GM18499 (cell line): ENCODE measurements around the gene LIMS3.
"Not testable (repeated sequence)": the region's sequence is repeated elsewhere in the genome, so short reads cannot be mapped to it uniquely, and the experiment has no call there.

Source experiments
- ATAC-seq: cut with Tn5 transposase; IDR thresholded peaks from one replicate; pipeline ENCODE4 v1.9.1; 2021; ENCODE audit warnings: moderate number of reproducible peaks; ENCODE audit not compliant: insufficient read depth, unreplicated experiment

Gene LIMS3

DNA sequence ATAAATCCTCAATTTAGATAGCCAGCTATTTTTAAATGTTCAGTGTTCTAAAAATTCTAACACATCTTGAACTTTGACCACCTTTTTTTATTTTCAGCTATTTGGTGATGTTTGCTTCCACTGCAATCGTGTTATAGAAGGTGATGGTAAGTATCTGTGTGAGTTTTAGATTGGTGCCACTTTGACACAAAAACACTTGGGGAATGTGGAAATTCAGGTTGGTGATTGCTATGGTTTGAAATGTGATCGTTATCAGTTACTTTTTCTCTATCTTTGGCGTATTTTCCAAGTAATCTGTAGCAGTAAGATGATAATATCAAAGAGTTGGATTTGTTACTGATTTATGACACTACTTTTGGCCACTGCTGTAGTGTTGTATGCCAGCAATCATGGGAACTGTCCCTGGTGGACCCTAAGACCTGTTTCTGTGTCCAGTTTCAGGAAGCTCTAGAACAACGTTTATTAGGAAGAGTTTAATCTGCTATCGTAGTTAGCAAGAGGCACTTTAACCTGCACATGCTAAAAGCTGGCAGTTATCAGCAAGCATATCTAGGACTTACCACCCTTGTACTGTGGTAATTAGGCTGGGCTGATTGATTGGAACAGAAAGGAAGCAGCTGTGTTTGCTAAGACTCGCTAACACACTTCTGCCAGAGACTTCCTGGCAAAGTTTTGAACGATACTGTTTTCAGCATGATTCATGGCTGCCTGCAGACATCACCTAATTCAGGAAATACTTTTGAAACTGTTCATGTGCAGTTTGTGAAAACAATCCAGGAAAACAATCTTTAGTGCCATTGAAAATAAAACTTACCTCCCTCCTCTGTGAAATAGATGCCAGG lies 23.3 kb downstream of the LIMS3 start:
- not testable (repeated sequence) for ATAC-seq

DNA sequence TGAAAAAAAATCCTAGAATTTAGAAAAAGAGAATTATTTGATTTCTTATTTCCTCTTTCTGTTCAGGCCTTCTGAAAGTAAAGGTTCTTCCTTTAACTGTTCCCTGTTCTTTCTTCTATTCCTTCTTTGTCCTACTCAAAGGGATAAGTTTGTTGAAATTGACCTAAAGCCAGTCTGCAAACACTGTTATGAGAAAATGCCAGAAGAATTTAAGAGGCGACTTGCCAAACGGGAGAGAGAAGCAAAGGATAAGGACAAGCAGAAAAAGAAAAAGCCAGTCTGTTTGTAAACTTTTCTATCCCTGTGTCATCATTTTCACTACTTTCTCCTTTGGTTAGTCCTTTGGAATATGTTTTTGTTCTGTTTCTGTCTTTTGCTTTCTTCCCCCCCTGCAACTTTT lies 26.0 kb downstream of the LIMS3 start:
- ATAC-seq = not testable (repeated sequence)

DNA sequence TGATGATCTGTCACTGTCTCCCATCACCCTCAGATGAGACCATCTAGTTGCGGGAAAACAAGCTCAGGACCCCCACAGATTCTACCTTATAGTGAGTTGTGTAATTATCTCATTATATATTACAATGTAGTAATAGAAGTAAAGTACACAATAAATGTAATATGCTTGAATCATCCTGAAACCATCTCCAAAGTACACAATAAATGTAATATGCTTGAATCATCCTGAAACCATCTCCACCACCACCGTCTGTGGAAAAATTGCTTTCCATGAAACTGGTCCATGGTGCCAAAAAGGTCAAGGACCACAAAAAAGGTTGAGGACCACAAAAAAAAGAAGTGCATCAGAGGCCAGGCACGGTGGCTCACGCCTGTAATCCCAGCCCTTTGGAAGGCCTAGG lies 29.3 kb downstream of the LIMS3 start:
- ATAC-seq = not testable (repeated sequence)

DNA sequence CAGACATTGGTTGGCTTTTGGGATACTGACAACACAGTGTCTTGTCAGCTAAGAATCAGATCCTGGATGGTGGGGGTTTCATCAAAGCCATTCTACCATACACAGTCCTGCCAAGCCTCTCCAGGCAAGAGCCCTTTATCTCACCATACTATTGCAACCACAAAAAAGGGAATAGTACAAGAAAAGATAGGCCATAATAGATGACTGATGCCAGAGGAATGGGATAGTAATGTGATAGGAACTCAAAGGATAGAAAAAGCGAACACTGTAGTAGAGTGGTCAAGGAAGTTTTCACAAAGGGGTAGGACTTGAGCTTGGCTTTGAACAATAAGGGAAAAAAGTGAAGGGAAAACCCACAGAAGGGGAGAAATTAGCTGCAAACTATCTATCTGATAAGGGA lies 30.7 kb downstream of the LIMS3 start:
- ATAC-seq = not testable (repeated sequence)

DNA sequence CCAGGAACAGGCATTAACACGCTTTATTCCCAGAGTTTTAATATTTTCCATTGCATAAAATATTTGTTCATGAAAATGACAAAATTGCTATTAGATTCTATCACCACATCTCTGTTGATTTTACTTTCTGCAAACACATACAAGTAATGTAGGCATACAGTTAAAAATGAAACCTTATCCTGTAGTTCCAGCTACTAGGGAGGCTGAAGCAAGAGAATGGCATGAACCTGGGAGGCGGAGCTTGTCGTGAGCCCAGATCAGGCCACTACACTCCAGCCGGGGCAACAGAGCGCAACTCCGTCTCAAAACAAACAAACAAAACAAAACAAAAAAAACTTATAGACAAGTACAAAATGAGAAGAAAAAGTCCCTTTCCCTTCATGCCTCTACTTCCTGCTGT lies 38.0 kb downstream of the LIMS3 start:
- not testable (repeated sequence) for ATAC-seq

DNA sequence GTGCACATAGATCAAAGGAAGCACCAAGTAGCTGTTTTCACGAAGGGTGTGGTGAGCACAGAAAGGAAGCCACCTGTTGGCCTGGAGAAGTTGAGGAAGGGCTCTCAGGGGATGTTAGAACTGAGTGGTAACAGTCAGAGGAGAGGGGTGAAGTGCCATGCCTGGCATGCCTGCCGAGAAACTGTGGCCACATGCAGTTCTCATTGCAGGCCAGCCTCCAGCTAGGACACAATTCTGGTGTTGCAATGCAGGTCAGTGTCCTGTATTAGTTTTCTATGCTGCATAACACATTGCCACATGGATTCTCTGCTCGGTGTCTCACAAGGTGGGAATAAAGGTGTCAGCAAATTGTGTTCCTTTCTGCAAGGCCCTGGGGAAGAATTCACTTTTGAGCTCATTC lies 46.9 kb downstream of the LIMS3 start:
- not testable (repeated sequence) for ATAC-seq

DNA sequence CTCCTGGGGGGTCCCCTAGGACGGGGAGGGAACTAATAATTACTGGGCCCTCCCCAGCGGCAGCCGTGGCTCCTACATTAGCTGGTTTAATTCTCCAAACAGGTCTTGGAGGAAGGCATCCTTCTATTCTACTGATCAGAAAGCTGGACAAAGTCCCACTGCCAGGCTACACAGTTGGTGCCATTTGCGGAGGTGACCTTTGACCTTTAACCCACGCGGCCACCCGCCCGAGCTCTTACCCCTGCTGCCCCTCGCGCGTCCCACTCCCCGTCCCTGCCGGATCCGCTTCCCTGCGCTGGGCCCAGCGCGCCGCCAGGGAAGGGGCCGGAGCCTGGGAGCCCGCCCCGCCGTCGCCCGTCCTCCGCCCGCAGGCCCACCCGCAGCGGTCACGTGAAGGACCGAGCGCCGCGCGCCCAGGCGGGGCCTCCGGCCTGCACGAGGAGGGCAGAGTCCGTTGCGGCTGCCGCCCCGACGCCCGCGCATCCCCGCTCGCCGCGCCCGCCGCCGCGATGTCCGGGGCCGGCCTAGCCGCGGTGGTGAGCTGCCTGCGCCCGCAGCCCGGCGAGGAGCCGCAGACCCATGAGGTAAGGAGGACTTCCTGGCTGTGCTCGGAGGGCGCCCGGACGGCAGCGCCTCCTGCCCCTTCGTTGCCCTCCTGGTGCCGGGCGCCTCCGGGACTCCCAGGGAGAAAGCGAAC lies 48.9 kb downstream of the LIMS3 start:
- not testable (repeated sequence) for ATAC-seq

DNA sequence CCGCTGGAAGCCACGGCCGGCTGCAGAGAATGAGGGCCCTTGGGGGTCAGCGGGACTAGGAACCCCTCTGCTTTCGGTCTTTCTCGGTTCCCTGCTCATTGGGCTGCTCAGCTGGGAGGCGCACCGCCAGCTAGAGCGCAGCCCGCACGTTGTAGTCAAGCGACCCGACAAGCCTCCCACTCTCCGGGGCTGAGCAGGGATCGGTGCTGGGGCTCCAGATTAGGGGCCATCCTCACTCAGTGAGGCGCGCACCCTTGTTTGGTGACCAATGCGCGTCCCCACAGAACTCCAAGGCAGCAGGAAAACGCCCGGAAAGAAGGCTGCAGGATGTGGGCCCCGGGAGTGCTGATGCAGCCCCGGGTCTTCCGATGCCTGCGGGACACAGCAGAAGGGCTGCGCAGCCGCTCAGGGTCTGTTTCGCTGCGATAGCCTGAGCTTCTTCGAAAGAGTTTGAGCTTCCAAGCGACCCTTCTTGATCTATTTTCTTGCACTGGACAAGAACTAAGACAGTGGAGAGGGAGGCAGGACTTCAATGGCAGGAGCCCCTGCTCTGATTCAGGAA lies 49.6 kb downstream of the LIMS3 start:
- not testable (repeated sequence) for ATAC-seq

DNA sequence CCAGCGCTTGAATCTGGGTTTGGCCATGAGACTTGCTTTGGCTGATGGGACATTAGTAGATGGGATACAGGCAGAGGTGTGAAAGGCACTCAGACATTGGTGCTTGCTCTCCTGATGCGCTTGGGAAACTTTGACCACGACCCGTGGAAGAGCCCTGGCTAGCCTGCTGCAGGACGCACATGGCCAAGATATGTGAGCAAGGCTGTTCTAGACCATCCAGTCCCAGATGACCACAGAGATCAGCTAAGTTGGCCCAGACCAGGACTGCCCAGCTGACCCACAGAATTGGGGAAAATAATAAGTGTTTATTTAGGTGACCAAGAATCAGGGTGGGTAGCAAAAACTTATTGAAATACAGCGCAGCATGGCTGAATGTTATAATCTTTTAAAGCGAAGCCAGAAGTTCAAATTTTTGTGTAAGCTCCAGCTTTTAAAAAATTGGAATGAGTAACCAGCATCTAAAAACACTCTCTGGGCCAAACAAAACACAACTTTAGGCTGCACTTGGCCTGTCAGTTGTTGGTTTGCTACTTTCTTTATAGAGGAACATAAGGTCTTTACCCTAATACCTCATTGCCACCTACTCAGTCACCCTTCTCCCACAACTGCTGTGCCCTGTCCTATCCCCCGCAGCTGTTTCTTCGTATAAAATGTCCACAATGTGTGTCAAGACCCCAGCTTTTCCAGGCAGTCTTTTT lies 51.8 kb downstream of the LIMS3 start:
- ATAC-seq = not testable (repeated sequence)

DNA sequence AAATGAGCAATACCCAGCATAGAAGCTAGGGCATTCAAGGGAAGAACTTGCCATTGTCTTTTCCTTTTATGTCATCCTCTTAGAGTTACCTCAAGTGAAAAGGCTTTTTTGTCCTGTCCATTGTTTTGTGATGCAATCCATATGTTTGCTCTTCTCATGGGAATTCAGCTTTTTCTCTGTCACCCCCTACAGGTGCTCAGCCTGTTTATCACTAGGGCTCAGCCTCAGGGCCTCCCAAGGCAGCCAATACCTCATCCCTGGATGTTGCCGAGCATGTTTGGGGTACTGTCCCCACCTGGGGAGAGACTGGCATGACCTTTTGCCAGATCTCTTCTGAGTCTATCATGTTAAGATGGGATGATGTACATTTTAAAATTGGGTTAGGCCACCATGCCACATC lies 65.5 kb downstream of the LIMS3 start:
- ATAC-seq = not testable (repeated sequence)

DNA sequence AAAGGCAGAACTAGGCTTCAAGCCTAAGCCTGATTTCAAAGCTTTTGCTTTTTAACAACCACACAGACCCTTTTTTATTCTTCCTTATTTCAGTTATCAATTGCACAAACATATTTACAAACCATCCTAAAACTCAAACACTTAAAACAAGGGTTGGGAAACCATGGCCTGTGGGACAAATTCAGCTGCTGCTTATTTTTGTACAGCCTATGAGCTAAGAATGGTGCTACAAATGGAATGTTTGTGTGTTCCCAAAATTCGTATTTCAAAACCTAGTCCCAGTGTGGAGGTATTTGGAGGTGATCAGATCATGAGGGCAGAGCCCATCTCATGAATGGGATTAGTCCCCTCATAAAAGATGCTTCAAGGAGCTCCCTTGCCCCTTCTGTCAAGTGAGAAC lies 67.0 kb downstream of the LIMS3 start:
- not testable (repeated sequence) for ATAC-seq

DNA sequence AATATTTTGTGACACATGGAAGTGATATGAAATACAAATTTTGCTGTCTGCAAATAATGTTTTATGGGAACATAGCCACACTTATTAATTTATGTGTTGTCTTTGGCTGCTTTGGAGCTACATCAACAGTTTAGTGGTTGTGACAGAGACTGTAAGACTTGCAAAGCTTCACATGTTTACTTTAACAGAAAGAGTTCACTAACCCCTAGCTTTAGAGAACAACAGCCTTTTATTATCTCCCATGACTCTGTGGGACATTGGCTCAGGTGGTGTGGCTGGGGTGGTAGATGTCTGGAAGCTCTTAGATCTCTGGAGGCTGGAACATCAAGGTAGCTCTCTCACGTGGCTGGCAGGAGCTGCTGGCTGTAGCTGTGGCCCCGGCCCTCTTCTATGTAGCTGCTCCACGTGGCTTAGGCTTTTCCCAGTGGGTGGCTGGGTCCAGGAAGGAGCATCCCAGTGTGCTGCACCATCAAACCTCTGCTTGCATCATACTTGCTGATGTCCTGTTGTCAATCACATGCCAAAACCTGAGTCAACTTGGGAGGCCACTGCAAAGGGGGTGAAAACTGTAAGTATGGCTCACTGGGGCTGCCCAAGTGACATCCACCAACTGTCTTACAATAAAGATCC lies 67.7 kb downstream of the LIMS3 start:
- not testable (repeated sequence) for ATAC-seq

DNA sequence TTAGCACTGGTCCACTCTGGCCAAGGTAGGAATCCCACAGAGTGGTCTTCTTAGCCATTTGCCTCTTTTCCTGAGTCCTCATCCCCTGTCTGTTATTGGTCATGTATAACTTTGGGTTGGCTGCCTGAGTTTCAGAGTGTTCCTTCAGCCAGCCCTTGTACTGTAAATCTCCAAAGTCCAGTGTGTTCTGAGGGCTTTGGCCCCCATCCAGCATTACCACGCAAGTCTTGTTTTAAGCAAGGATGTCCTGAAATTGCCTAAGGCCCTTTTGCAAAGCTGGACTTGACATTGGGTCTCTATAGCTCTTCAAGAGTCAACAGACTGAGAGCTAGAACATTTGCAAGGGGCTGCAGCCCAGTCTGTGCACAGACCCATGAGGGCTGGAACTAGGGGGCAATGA lies 68.4 kb downstream of the LIMS3 start:
- ATAC-seq = not testable (repeated sequence)

DNA sequence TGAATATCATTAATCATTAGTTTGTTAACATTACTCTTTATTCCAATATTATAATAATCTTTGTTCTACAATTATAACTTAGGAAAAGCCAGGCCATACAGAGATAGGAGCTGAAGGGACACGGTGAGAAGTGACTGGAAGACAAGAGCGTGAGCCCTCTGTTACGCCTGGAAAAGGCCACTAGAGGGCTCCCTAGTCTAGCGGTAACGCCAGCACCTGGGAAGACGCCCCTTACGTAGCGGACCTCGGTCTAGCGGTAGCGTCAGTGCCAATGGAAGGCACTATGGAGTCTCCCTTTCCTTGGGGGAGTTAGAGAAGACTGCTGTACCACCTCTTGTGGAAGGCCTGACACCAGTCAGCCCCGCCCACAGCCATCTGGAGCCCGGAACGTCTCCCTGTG lies 71.4 kb downstream of the LIMS3 start:
- not testable (repeated sequence) for ATAC-seq

DNA sequence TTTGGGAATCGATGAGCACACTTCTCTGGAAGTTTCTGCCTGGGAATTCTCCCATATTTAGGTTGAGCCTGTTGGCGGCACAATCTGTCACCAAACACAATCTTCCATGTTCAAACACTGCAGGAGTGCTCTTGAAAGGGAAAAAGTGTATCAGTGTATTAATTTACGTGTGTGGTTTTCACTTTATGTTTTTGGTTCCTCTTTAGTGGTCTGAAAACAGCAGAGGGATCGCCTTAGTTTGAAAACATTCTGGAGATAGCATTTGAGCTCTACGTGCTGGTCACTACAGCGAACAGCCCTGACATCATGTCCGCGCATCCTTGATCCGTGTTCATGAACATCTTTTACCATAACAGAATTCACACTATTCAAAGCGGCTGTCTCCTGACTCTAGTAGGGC lies 73.2 kb downstream of the LIMS3 start:
- ATAC-seq = not testable (repeated sequence)
